Gastroesophageal sphincter (tissue), 3 donors: ENCODE measurements around the gene GPC3.

Experiments used
- POLR2A ChIP-seq, 2 donors: fragments of 450-650 bp; IDR thresholded peaks; one replicate each; pipeline ENCODE4 v1.6.1; 2017; ENCODE audit warnings: antibody characterized with exemption in 2 of 2, mild to moderate bottlenecking in 2 of 2, moderate library complexity in 1 of 2
- POLR2AphosphoS5 ChIP-seq: sonication (generic); formaldehyde crosslinking; IDR thresholded peaks from one replicate; pipeline ENCODE4 v1.6.1; 2017; ENCODE audit warnings: antibody characterized with exemption
- TF ChIP-seq, protein P1 (sequence below), 4 experiments: fragments of 200-600 bp in 2 of 4; fragments of 450-650 bp in 2 of 4; sonication (generic) in 1 of 4; IDR thresholded peaks; one replicate each; pipeline ENCODE4 v1.5.1; 2017 to 2019; ENCODE audit warnings: antibody characterized with exemption in 4 of 4, mild to moderate bottlenecking in 2 of 4, moderate library complexity in 2 of 4

DNA sequence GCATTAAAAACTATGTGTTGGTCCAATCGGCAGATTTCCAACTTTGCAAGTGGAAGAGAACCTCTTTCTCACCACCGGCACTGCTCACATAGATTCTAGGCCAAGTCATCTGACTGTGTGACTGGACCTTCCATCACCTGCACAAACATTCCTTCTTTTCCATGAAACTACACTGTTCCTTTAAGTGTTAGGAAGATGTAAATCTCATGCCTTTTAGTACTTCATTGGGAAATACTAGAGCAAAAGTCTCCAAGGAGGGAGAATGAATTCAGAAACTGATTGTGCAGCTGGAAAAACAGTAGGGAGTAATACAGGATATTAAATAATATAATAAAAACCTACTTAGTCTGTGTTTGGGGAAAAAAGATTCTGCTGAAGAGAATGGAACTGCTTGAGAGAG, 238.2 kb downstream of the GPC3 start:
- TF ChIP-seq, protein P1, sequence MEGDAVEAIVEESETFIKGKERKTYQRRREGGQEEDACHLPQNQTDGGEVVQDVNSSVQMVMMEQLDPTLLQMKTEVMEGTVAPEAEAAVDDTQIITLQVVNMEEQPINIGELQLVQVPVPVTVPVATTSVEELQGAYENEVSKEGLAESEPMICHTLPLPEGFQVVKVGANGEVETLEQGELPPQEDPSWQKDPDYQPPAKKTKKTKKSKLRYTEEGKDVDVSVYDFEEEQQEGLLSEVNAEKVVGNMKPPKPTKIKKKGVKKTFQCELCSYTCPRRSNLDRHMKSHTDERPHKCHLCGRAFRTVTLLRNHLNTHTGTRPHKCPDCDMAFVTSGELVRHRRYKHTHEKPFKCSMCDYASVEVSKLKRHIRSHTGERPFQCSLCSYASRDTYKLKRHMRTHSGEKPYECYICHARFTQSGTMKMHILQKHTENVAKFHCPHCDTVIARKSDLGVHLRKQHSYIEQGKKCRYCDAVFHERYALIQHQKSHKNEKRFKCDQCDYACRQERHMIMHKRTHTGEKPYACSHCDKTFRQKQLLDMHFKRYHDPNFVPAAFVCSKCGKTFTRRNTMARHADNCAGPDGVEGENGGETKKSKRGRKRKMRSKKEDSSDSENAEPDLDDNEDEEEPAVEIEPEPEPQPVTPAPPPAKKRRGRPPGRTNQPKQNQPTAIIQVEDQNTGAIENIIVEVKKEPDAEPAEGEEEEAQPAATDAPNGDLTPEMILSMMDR (IDR thresholded peaks at IDR 0.05): no peak
- TF ChIP-seq POLR2A (IDR thresholded peaks at IDR 0.05) (no peak), POLR2AphosphoS5 (no peak)
